Esophagus squamous epithelium (tissue), 5 donors: Measurements from ENCODE around the gene LILRA1. TPM values are rescaled to one million over a fixed set of nuclear protein-coding genes. Genes with fewer than 3 reads are reported as not detected.
"Not testable (repeated sequence)": the region's sequence is repeated elsewhere in the genome, so short reads cannot be mapped to it uniquely, and the experiment has no call there.

ENCODE experiments used
- DNase-seq: peaks from one replicate; lab custom pipeline; 2025; lab: John Stamatoyannopoulos, UW
- H3K27ac ChIP-seq, 4 donors: fragments of 200-600 bp; sonication (generic); one replicate each; pipeline ENCODE4 v1.5.1; 2016 to 2019; ENCODE audit warnings: mild to moderate bottlenecking in 1 of 4
- H3K27me3 ChIP-seq, 4 donors: fragments of 200-600 bp; sonication (generic); 1 replicate in 3 of 4; 2 replicates in 1 of 4; pipeline versions ENCODE4 v1.5.1 to v1.6.0; 2017 to 2021; ENCODE audit warnings: antibody characterized with exemption in 1 of 4
- H3K36me3 ChIP-seq, 3 donors: fragments of 200-600 bp; sonication (generic); one replicate each; pipeline ENCODE4 v1.5.1; 2016 to 2019
- H3K4me1 ChIP-seq, 3 donors: fragments of 200-600 bp; sonication (generic); one replicate each; pipeline ENCODE4 v1.5.1; 2017 to 2019
- H3K4me3 ChIP-seq, 4 donors: fragments of 200-600 bp; sonication (generic); 1 replicate in 3 of 4; 2 replicates in 1 of 4; pipeline ENCODE4 v1.5.1; 2016 to 2019; ENCODE audit warnings: mild to moderate bottlenecking in 2 of 4, moderate library complexity in 1 of 4
- H3K9me3 ChIP-seq, 3 donors: fragments of 200-600 bp; sonication (generic); one replicate each; pipeline ENCODE4 v1.5.1; 2016 to 2019
- POLR2A ChIP-seq, 4 donors: fragments of 450-650 bp; IDR thresholded peaks; one replicate each; pipeline ENCODE4 v1.6.1; 2017; ENCODE audit warnings: antibody characterized with exemption in 4 of 4, mild to moderate bottlenecking in 4 of 4, moderate library complexity in 3 of 4
- WGBS, 2 donors: methylation state at CpG; one replicate each; pipeline ENCODE4 v1.1.5; 2018; 5-methylcytosine and 5-hydroxymethylcytosine counted together
- intact Hi-C: fragments of 100-400 bp; cut with DNase I; formaldehyde crosslinking; loops from one replicate; pipeline ENCODE4 v1.15.0; 2022
- total RNA-seq, 4 donors: library from RNA; depleted of rRNA; stranded (reverse); fragments of >200 nt; gene quantifications; one replicate each; pipeline ENCODE4 v1.1.0, GENCODE V29; 2016
- TF ChIP-seq, protein P1 (sequence below), 6 experiments: fragments of 450-650 bp in 4 of 6; fragments of 200-600 bp in 2 of 6; sonication (generic) in 2 of 6; IDR thresholded peaks; one replicate each; pipeline ENCODE4 v1.5.1; 2016 to 2019; ENCODE audit warnings: antibody characterized with exemption in 6 of 6, mild to moderate bottlenecking in 4 of 6, moderate library complexity in 4 of 6
- donor health status: DM: yes; HTN: yes; CAD: no.

The LILRA1 gene
- total RNA-seq, 4 donors from 2014 or later, result 0.38 to 1.1 (median 0.82) TPM

DNA sequence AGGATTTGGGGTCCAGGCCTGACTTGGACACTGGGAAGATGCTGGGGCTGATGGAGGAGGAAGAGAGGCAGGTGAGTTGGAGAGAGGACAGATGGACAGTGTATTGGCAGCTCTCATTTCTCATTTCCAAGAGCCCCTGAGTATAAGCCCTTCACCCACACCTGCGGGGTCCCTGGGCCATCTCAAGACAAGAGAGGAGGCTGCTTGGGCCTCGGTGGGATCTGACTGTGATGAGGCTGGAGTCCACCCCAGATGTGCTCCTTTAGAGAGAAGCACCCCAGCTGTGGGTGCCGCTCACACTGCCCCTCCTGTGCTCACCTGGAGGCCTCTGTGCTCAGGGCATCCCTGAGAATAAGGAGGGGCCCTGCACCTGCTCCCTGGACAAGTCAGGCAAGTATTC is 16.1 kb upstream of the LILRA1 start:
- Histone ChIP-seq H3K9me3 (no peaks in the 10 kb centered on the region), H3K27me3 (peaks cover 0 to 4% (median 0%) of the 10 kb centered on the region in 4 donors), H3K4me1 (no peaks in the 10 kb centered on the region), H3K4me3 (no peak overlapping the region), H3K36me3 (no peaks in the 10 kb centered on the region), H3K27ac (no peak overlapping the region)
- no peak for DNase-seq
- intact Hi-C loops, result no loop called here
- WGBS, 2 donors, result 69 to 83% methylated on average over 1 to 3 of the region's 3 CpGs
- TF ChIP-seq, protein P1, sequence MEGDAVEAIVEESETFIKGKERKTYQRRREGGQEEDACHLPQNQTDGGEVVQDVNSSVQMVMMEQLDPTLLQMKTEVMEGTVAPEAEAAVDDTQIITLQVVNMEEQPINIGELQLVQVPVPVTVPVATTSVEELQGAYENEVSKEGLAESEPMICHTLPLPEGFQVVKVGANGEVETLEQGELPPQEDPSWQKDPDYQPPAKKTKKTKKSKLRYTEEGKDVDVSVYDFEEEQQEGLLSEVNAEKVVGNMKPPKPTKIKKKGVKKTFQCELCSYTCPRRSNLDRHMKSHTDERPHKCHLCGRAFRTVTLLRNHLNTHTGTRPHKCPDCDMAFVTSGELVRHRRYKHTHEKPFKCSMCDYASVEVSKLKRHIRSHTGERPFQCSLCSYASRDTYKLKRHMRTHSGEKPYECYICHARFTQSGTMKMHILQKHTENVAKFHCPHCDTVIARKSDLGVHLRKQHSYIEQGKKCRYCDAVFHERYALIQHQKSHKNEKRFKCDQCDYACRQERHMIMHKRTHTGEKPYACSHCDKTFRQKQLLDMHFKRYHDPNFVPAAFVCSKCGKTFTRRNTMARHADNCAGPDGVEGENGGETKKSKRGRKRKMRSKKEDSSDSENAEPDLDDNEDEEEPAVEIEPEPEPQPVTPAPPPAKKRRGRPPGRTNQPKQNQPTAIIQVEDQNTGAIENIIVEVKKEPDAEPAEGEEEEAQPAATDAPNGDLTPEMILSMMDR (IDR thresholded peaks at IDR 0.05), result no peak
- no peak for TF ChIP-seq POLR2A (IDR thresholded peaks at IDR 0.05)

- intact Hi-C loops, H3K27ac ChIP-seq, DNase-seq, H3K4me3 ChIP-seq, H3K4me1 ChIP-seq, H3K36me3 ChIP-seq, H3K27me3 ChIP-seq, H3K9me3 ChIP-seq: not testable (repeated sequence)
- WGBS, 2 donors, result 74 to 87% methylated on average over 5 of the region's 5 CpGs
Observed at GRCh38 chr19:54578268-54578667, 15.2 kb upstream of the LILRA1 start.

- Histone ChIP-seq H3K36me3 (no peaks in the 10 kb centered on the region), H3K27me3 (peaks cover 0 to 4% (median 0%) of the 10 kb centered on the region in 4 donors), H3K27ac (no peak overlapping the region), H3K9me3 (no peaks in the 10 kb centered on the region), H3K4me1 (no peaks in the 10 kb centered on the region), H3K4me3 (no peak overlapping the region)
- WGBS, 2 donors, result 43 to 66% methylated on average over 5 of the region's 5 CpGs
- no peak for DNase-seq
- no peak for TF ChIP-seq POLR2A (IDR thresholded peaks at IDR 0.05)
- TF ChIP-seq, protein P1 (IDR thresholded peaks at IDR 0.05), result no peak
- intact Hi-C loops, result loop anchor here (5.0 kb wide), 1 partner anchor 304 kb away; the partner anchor contains the start of gene LILRB2
Observed at GRCh38 chr19:54586397-54586796, 7.0 kb upstream of the LILRA1 start.

DNA sequence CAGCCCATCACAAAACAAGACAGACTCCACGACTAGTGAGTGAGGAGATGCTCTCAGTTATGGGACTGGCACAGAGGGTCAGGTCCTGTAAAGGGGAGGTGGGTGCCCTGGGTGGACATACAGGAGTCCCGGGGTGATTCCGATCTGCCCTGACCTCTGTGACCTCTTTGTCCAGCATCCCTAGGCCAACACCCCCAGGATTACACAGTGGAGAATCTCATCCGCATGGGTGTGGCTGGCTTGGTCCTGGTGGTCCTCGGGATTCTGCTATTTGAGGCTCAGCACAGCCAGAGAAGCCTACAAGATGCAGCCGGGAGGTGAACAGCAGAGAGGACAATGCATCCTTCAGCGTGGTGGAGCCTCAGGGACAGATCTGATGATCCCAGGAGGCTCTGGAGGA is 6.4 kb upstream of the LILRA1 start:
- Histone ChIP-seq H3K4me3 (no peak overlapping the region), H3K4me1 (no peaks in the 10 kb centered on the region), H3K36me3 (no peaks in the 10 kb centered on the region), H3K27me3 (peaks cover 0 to 4% (median 0%) of the 10 kb centered on the region in 4 donors), H3K27ac (no peak overlapping the region), H3K9me3 (no peaks in the 10 kb centered on the region)
- intact Hi-C loops, result loop anchor here (5.0 kb wide), 1 partner anchor 305 kb away; the partner anchor contains the start of gene LILRB2
- WGBS, 2 donors, result 37 to 64% methylated on average over 4 to 5 of the region's 7 CpGs
- DNase-seq, result no peak
- TF ChIP-seq POLR2A (IDR thresholded peaks at IDR 0.05), result no peak

GRCh38 chr19:54593931-54594626 is 647 bp downstream of the LILRA1 start:
- peaks cover 0 to 15% (median 0%) of the 10 kb centered on the region in 4 donors for H3K27me3 ChIP-seq
- H3K9me3 ChIP-seq, DNase-seq, H3K27ac ChIP-seq, H3K36me3 ChIP-seq, H3K4me1 ChIP-seq, H3K4me3 ChIP-seq, intact Hi-C loops: not testable (repeated sequence)
- WGBS, 2 donors, result 79% methylated on average over 5 of the region's 9 CpGs; no CpG with 5 or more reads in 1 of the 2 donors

- DNase-seq, result no peak
- Histone ChIP-seq H3K4me3 (no peak overlapping the region), H3K4me1 (no peaks in the 10 kb centered on the region), H3K27ac (no peak overlapping the region), H3K27me3 (peaks cover 0 to 15% (median 0%) of the 10 kb centered on the region in 4 donors), H3K9me3 (no peaks in the 10 kb centered on the region), H3K36me3 (no peaks in the 10 kb centered on the region)
- TF ChIP-seq, protein P1 (IDR thresholded peaks at IDR 0.05), result no peak
- TF ChIP-seq POLR2A (IDR thresholded peaks at IDR 0.05), result no peak
- 94% methylated on average over 5 of the region's 5 CpGs; no CpG with 5 or more reads in 1 of the 2 donors for whole genome bisulfite sequencing, 2 donors
- intact Hi-C loops, result no loop called here
Observed at GRCh38 chr19:54594737-54595136, 1.3 kb downstream of the LILRA1 start.

DNA sequence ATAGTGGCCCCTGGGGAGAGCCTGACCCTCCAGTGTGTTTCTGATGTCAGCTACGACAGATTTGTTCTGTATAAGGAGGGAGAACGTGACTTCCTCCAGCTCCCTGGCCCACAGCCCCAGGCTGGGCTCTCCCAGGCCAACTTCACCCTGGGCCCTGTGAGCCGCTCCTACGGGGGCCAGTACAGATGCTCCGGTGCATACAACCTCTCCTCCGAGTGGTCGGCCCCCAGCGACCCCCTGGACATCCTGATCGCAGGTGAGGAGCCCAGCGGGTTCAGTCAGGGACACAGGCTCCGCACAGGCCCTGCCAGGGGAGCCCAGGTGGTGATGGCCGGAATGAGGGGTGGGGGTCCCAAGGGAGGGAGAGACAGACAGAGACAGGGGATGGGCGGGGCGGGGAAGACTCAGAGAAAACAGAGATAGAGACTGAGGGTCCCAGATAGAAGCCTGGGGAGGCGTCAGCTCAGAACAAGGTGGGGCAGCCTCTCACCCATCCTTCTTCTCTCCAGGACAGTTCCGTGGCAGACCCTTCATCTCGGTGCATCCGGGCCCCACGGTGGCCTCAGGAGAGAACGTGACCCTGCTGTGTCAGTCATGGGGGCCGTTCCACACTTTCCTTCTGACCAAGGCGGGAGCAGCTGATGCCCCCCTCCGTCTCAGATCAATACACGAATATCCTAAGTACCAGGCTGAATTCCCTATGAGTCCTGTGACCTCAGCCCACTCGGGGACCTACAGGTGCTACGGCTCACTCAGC is 2.4 kb downstream of the LILRA1 start:
- 75 to 94% methylated on average over 3 to 4 of the region's 26 CpGs for WGBS, 2 donors
- H3K36me3 ChIP-seq, intact Hi-C loops, H3K27ac ChIP-seq, H3K9me3 ChIP-seq, H3K4me1 ChIP-seq, H3K4me3 ChIP-seq, DNase-seq: not testable (repeated sequence)
- H3K27me3 ChIP-seq, result peaks cover 0 to 15% (median 0%) of the 10 kb centered on the region in 4 donors
